Nephron progenitor cell (in vitro differentiated cells): Measurements from ENCODE around the gene PIK3R6.

Source experiments
- DNase-seq: peaks from one replicate; pipeline ENCODE4 v3.0.0; 2021
- H3K27ac Mint-ChIP-seq: 2 replicates; pipeline ENCODE4 v1.8.0; 2021; ENCODE audit warnings: mild to moderate bottlenecking, moderate library complexity, mixed read lengths
- H3K27me3 Mint-ChIP-seq: 2 replicates; pipeline ENCODE4 v1.8.0; 2021; ENCODE audit warnings: mild to moderate bottlenecking, low read depth, mixed read lengths; ENCODE audit not compliant: poor library complexity
- H3K36me3 Mint-ChIP-seq: 2 replicates; pipeline ENCODE4 v1.8.0; 2021; ENCODE audit warnings: low read depth, mixed read lengths
- H3K4me1 Mint-ChIP-seq: 2 replicates; pipeline ENCODE4 v1.8.0; 2021; ENCODE audit warnings: mixed read lengths
- H3K4me3 Mint-ChIP-seq: 2 replicates; pipeline ENCODE4 v1.8.0; 2021; ENCODE audit warnings: mild to moderate bottlenecking, moderate library complexity, mixed read lengths
- H3K9me3 Mint-ChIP-seq: 2 replicates; pipeline ENCODE4 v1.8.0; 2021; ENCODE audit warnings: mild to moderate bottlenecking, moderate library complexity, mixed read lengths
- CTCF ChIP-seq: fragments of 200-600 bp; sonication (generic); IDR thresholded peaks from 2 replicates; pipeline ENCODE4 v1.5.0; 2021; ENCODE audit warnings: antibody characterized with exemption

Gene PIK3R6

GRCh38 chr17:8893059-8893458, 25.6 kb upstream of the PIK3R6 start:
- peaks cover 22% of the 10 kb centered on the region for H3K4me1 Mint-ChIP-seq
- H3K27ac Mint-ChIP-seq = peak overlapping the region; percentile 50
- no peaks in the 10 kb centered on the region for H3K9me3 Mint-ChIP-seq
- no peak overlapping the region for H3K4me3 Mint-ChIP-seq
- H3K36me3 Mint-ChIP-seq = no peaks in the 10 kb centered on the region
- H3K27me3 Mint-ChIP-seq = peaks cover 21% of the 10 kb centered on the region
- no peak for DNase-seq
- no peak for TF ChIP-seq CTCF

- Mint-ChIP-seq H3K36me3 (no peaks in the 10 kb centered on the region), H3K27ac (no peak overlapping the region), H3K4me3 (no peak overlapping the region), H3K4me1 (peaks cover 22% of the 10 kb centered on the region), H3K27me3 (peaks cover 21% of the 10 kb centered on the region), H3K9me3 (no peaks in the 10 kb centered on the region)
- no peak for DNase-seq
- no peak for TF ChIP-seq CTCF
These were observed 24.8 kb upstream of the PIK3R6 start for GRCh38 chr17:8892338-8892690.

GRCh38 chr17:8890671-8891070, 23.2 kb upstream of the PIK3R6 start:
- DNase-seq = no peak

GRCh38 chr17:8889458-8890210, 22.2 kb upstream of the PIK3R6 start:
- H3K4me1 Mint-ChIP-seq = peaks cover 12% of the 10 kb centered on the region
- no peak for TF ChIP-seq CTCF
- peaks cover 19% of the 10 kb centered on the region for H3K27me3 Mint-ChIP-seq
- H3K36me3 Mint-ChIP-seq = no peaks in the 10 kb centered on the region
- no peak for DNase-seq
- no peaks in the 10 kb centered on the region for H3K9me3 Mint-ChIP-seq
- no peak overlapping the region for H3K4me3 Mint-ChIP-seq
- no peak overlapping the region for H3K27ac Mint-ChIP-seq

More at GRCh38 chr17:8890671-8891070, 23.2 kb upstream of the PIK3R6 start:
- Mint-ChIP-seq H3K4me1 (peaks cover 22% of the 10 kb centered on the region), H3K9me3 (no peaks in the 10 kb centered on the region), H3K27me3 (peaks cover 24% of the 10 kb centered on the region), H3K4me3 (no peak overlapping the region), H3K36me3 (no peaks in the 10 kb centered on the region), H3K27ac (no peak overlapping the region)
- no peak for TF ChIP-seq CTCF

- Mint-ChIP-seq H3K4me1 (peaks cover 7% of the 10 kb centered on the region), H3K4me3 (no peak overlapping the region), H3K27ac (no peak overlapping the region), H3K36me3 (no peaks in the 10 kb centered on the region), H3K27me3 (peaks cover 15% of the 10 kb centered on the region), H3K9me3 (no peaks in the 10 kb centered on the region)
- TF ChIP-seq CTCF = no peak
- DNase-seq = no peak
These were observed 21.3 kb upstream of the PIK3R6 start for GRCh38 chr17:8888704-8889302.
